BLaER1 treated with 17β-estradiol and CSF1 and Interleukin-3, amounts not matched to agents 10 nM and 100 nM (cell line): ENCODE data around the gene POLE.

Experiments
- H3K27ac ChIP-seq, 11 experiments: shearing (Covaris generic); formaldehyde crosslinking; 2 replicates each; pipeline ENCODE4 v1.8.1; 2022
- H3K27me3 ChIP-seq, 11 experiments: shearing (Covaris generic); formaldehyde crosslinking; 2 replicates each; pipeline ENCODE4 v1.8.1; 2022
- H3K36me3 ChIP-seq, 11 experiments: shearing (Covaris generic); formaldehyde crosslinking; 2 replicates each; pipeline ENCODE4 v1.8.1; 2022
- H3K4me1 ChIP-seq, 10 experiments: shearing (Covaris generic); formaldehyde crosslinking; 2 replicates each; pipeline ENCODE4 v1.8.1; 2022
- H3K4me2 ChIP-seq, 11 experiments: shearing (Covaris generic); formaldehyde crosslinking; 2 replicates each; pipeline ENCODE4 v1.8.1; 2022
- H3K4me3 ChIP-seq, 10 experiments: shearing (Covaris generic); formaldehyde crosslinking; 2 replicates each; pipeline ENCODE4 v1.8.1; 2022
- H3K9ac ChIP-seq, 11 experiments: shearing (Covaris generic); formaldehyde crosslinking; 2 replicates each; pipeline ENCODE4 v1.8.1; 2022
- H3K9me3 ChIP-seq, 11 experiments: shearing (Covaris generic); formaldehyde crosslinking; replicated peaks in 1 of 11; 2 replicates each; pipeline ENCODE4 v1.8.1; 2022
- H4K20me1 ChIP-seq, 11 experiments: shearing (Covaris generic); formaldehyde crosslinking; 2 replicates each; pipeline ENCODE4 v1.8.1; 2022
- Cebpa-rat ChIP-seq, 11 experiments: shearing (Covaris generic); IDR thresholded peaks; 2 replicates each; pipeline ENCODE4 v1.8.1; 2022

POLE gene

GRCh38 chr12:132606927-132607326, 80.2 kb downstream of the POLE start:
- peaks cover 69 to 96% (median 82%) of the 10 kb centered on the region in 11 experiments for H3K27me3 ChIP-seq
- peaks cover 13 to 34% (median 24%) of the 10 kb centered on the region in 10 experiments for H3K4me1 ChIP-seq
- peaks cover 0 to 19% (median 0%) of the 10 kb centered on the region in 11 experiments; a peak in 2 of 22 replicates for H4K20me1 ChIP-seq
- H3K9ac ChIP-seq, result no peak overlapping the region
- no peak for TF ChIP-seq Cebpa-rat (IDR thresholded peaks at IDR 0.05)
- H3K4me3 ChIP-seq, result no peak overlapping the region
- H3K36me3 ChIP-seq, result no peaks in the 10 kb centered on the region
- no peak overlapping the region for H3K27ac ChIP-seq
- peak overlapping the region in 3 of 11 experiments; percentile 3 to 40 (median 20); a peak in 4 of 22 replicates for H3K4me2 ChIP-seq
- peaks cover 7 to 8% (median 8%) of the 10 kb centered on the region in 11 experiments; a peak in 16 of 22 replicates for H3K9me3 ChIP-seq

DNA sequence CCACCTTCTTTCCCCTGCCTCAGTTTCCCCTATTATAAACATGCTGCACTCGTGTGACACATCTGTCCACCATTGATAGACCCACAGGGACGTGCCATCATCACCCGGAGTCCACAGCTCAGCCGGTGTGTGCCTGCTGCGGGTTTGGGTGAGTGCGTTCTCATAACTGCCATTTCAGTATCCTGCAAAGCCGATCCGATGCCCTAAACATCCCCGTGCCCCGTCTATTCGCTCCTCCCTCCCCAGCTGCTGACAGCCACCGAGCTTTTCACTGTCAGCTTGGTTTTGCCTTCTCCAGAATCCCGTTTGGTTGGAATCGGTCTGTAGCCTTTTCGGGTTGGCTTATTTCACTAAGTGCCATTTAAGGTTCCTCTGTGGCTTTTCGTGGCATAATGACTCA, 80.7 kb downstream of the POLE start:
- H3K4me3 ChIP-seq, result no peak overlapping the region
- peaks cover 13 to 34% (median 24%) of the 10 kb centered on the region in 10 experiments for H3K4me1 ChIP-seq
- H3K9me3 ChIP-seq, result peaks cover 2 to 4% (median 3%) of the 10 kb centered on the region in 11 experiments; a peak in 15 of 22 replicates
- peaks cover 0 to 19% (median 0%) of the 10 kb centered on the region in 11 experiments; a peak in 2 of 22 replicates for H4K20me1 ChIP-seq
- H3K9ac ChIP-seq, result no peak overlapping the region
- H3K27ac ChIP-seq, result no peak overlapping the region
- H3K27me3 ChIP-seq, result peaks cover 72 to 96% (median 86%) of the 10 kb centered on the region in 11 experiments
- peak overlapping the region in 3 of 11 experiments; percentile 3 to 40 (median 20); a peak in 3 of 22 replicates for H3K4me2 ChIP-seq
- no peaks in the 10 kb centered on the region for H3K36me3 ChIP-seq
- TF ChIP-seq Cebpa-rat (IDR thresholded peaks at IDR 0.05), result no peak

GRCh38 chr12:132605892-132606291, 81.2 kb downstream of the POLE start:
- H3K4me3 ChIP-seq, result no peak overlapping the region
- no peaks in the 10 kb centered on the region for H3K36me3 ChIP-seq
- H4K20me1 ChIP-seq, result peaks cover 0 to 19% (median 0%) of the 10 kb centered on the region in 11 experiments; a peak in 2 of 22 replicates
- H3K27ac ChIP-seq, result no peak overlapping the region
- no peak for TF ChIP-seq Cebpa-rat (IDR thresholded peaks at IDR 0.05)
- H3K4me1 ChIP-seq, result peaks cover 14 to 39% (median 28%) of the 10 kb centered on the region in 10 experiments
- H3K4me2 ChIP-seq, result no peak overlapping the region
- H3K9me3 ChIP-seq, result no peaks in the 10 kb centered on the region
- peaks cover 72 to 98% (median 85%) of the 10 kb centered on the region in 11 experiments for H3K27me3 ChIP-seq
- H3K9ac ChIP-seq, result no peak overlapping the region

GRCh38 chr12:132604668-132605441, 82.3 kb downstream of the POLE start:
- H3K9ac ChIP-seq, result no peak overlapping the region
- H4K20me1 ChIP-seq, result peaks cover 0 to 19% (median 0%) of the 10 kb centered on the region in 11 experiments; a peak in 2 of 22 replicates
- H3K27ac ChIP-seq, result no peak overlapping the region
- no peak overlapping the region for H3K4me2 ChIP-seq
- peaks cover 62 to 89% (median 75%) of the 10 kb centered on the region in 11 experiments for H3K27me3 ChIP-seq
- H3K9me3 ChIP-seq, result no peaks in the 10 kb centered on the region
- H3K4me3 ChIP-seq, result no peak overlapping the region
- peaks cover 19 to 39% (median 28%) of the 10 kb centered on the region in 10 experiments for H3K4me1 ChIP-seq
- H3K36me3 ChIP-seq, result no peaks in the 10 kb centered on the region
- no peak for TF ChIP-seq Cebpa-rat (IDR thresholded peaks at IDR 0.05)

DNA sequence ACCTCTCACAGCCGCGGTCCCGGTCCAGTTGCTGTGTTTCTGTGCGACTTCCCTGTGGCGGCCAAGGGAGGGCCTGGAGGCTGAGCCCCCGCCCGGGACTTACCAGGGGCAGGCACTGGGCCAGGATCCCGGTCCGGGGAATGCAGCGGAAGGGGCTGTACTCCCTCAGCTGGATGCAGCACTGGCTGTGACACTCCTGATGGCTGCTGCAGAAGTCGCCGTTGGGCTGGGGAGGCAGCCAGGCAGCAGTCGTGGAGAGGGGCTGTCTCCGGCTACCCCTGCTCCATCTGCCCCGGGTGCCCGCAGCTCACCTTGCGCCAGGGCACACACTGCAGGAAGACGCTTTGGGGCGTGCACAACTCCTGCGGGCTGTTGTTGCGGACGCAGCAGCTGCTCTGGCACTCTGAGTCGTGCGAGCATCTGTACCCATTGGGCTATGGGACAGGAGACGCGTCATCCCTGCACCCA, 83.0 kb downstream of the POLE start:
- Histone ChIP-seq H3K27ac (no peak overlapping the region), H3K4me2 (no peak overlapping the region), H3K36me3 (no peaks in the 10 kb centered on the region), H3K27me3 (peaks cover 58 to 83% (median 68%) of the 10 kb centered on the region in 11 experiments), H3K4me3 (no peak overlapping the region), H3K9ac (no peak overlapping the region), H3K9me3 (no peaks in the 10 kb centered on the region), H3K4me1 (peaks cover 23 to 41% (median 32%) of the 10 kb centered on the region in 10 experiments), H4K20me1 (peaks cover 0 to 19% (median 0%) of the 10 kb centered on the region in 11 experiments; a peak in 2 of 22 replicates)
- no peak for TF ChIP-seq Cebpa-rat (IDR thresholded peaks at IDR 0.05)

- TF ChIP-seq Cebpa-rat (IDR thresholded peaks at IDR 0.05), result no peak
- peaks cover 58 to 76% (median 66%) of the 10 kb centered on the region in 11 experiments for H3K27me3 ChIP-seq
- no peaks in the 10 kb centered on the region for H3K9me3 ChIP-seq
- H3K4me2 ChIP-seq, result no peak overlapping the region
- peaks cover 22 to 39% (median 31%) of the 10 kb centered on the region in 10 experiments for H3K4me1 ChIP-seq
- peaks cover 0 to 19% (median 0%) of the 10 kb centered on the region in 11 experiments; a peak in 2 of 22 replicates for H4K20me1 ChIP-seq
- H3K9ac ChIP-seq, result no peak overlapping the region; a peak in 1 of 22 replicates
- no peaks in the 10 kb centered on the region for H3K36me3 ChIP-seq
- no peak overlapping the region for H3K27ac ChIP-seq
- H3K4me3 ChIP-seq, result no peak overlapping the region
These were observed 83.6 kb downstream of the POLE start for GRCh38 chr12:132603240-132604150.

DNA sequence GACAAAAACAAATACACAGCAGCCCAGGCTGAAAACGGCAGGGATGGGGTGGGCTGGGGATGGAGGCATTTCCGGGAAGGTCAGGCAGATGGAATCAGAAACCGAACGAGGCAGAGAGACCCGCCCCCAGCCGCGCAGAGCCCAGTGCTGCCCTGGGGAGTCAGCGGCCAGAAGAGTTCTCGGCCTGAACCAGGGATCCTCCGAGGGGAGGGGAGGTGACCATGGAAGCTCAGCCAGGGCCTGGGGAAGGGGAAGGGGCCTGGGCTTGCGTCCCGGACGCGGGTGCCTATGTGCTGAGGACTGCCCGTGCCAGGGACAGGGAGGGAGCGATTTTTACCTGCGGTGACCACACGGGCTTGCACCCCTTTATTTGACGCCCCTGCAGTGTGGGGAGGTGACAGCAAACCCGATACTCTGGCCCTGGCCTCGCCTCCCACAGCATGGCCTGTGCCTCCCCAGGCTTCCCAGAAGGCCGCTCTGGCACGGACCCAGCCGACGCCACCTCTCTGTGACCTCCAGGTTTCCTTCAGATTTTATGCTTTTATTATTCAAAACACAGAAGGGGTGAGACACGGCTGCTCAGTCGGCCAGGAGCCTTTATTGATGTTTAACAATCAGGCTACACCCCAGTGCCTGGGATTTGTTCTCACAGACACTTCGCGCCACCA, 84.4 kb downstream of the POLE start:
- Histone ChIP-seq H3K9me3 (no peaks in the 10 kb centered on the region), H3K4me2 (no peak overlapping the region), H3K4me1 (peaks cover 22 to 35% (median 29%) of the 10 kb centered on the region in 10 experiments), H3K4me3 (no peak overlapping the region), H3K27me3 (peaks cover 58 to 68% (median 62%) of the 10 kb centered on the region in 11 experiments), H3K27ac (no peak overlapping the region), H4K20me1 (peaks cover 0 to 19% (median 0%) of the 10 kb centered on the region in 11 experiments; a peak in 2 of 22 replicates), H3K36me3 (no peaks in the 10 kb centered on the region), H3K9ac (no peak overlapping the region)
- no peak for TF ChIP-seq Cebpa-rat (IDR thresholded peaks at IDR 0.05)
